Retina (tissue), 1 donor: ENCODE results near the gene RAPGEF6.
"Not testable (repeated sequence)": the region's sequence is repeated elsewhere in the genome, so short reads cannot be mapped to it uniquely, and the experiment has no call there.

ENCODE experiments used
- DNase-seq: peaks from one replicate; pipeline ENCODE4 v3.0.0-alpha.2; 2016

The RAPGEF6 gene

DNA sequence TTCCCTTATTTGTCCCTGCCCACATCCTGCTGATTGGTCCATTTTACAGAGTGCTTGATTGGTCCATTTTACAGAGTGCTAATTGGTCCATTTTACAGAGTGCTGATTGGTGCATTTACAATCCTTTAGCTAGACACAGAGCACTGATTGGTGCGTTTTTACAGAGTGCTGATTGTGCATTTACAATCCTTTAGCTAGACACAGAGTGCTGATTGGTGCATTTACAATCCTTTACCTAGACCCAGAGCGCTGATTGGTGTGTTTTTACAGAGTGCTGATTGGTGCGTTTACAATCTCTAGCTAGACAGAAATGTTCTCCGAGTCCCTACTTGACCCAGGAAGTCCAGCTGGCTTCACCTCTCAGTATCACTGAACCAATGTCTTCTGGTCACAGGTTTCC, 147.7 kb downstream of the RAPGEF6 start:
- DNase-seq, result not testable (repeated sequence)

DNA sequence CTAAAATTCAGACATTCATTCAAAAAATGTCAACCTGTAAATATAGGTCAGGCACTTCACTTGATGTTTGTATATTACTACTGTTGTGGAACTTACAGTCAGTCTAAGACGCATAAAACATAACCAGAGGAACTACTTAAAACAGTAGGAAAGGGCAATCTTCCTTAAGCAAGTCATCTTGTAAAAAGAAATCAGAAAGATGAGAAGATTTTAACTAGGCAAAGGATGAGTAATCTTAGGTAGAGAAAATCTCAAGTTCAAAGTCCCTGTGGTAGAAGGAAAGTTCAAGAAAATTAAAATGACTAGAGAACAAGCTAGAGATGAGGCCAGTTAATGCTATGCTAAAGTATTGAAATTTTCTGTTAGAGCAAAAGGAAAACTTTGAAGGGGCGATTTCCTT, 152.4 kb downstream of the RAPGEF6 start:
- DNase-seq, result no peak

DNA sequence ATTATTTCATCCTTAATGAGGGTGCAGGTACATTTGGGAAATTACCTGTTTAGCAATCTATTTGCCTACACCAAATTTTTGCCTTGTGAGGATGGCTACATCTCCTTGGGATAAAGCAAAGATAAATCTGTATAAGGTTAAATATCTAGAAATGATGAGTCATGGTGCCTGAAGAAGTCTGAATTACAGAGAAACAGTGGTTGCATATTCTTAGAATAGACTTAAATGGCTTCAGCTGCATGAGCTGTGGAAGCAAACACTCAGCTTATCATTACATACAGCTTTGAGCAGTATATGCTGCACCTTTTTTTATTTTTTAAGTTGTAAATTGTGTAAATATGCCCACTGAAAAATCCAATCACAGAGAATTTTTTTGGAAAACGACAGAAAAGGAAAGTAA, 153.5 kb downstream of the RAPGEF6 start:
- DNase-seq, result no peak

DNA sequence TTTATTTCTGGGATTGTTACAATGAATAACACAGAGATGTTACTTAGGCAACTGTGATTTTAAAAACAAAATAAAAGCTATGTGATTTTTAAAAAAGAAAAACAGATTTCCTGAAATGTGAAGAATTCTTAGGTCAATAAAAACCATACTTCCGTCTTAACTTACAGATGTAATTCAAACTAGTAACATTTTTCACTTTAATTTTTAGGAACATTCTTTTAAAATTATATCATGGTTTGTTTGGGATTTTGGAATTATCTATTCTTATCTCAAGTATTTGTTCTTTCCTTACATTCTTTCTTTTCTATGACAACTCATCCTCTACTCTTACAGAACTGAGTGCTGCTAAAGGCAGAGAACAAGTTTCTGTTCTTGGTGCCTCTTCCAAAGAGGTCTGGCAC, 159.5 kb downstream of the RAPGEF6 start:
- no peak for DNase-seq

DNA sequence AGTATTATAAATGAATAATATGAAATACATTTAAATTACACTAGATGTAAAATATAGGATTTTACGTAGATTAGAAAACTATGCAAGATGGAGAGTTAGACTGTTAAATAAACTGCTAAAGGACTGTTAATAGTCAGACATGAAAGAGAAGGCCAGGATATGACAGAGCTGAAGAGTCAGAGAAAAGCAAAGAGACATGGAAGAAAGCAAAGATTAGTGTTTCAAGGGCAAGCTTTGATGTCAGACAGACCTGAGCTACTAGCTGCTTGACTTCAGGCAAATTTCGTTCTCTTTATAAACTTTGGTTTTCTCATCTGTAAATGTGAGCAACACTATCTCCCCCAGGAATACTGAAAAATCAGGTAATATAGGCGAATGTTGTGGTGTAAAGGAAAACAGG, 161.3 kb downstream of the RAPGEF6 start:
- no peak for DNase-seq

DNA sequence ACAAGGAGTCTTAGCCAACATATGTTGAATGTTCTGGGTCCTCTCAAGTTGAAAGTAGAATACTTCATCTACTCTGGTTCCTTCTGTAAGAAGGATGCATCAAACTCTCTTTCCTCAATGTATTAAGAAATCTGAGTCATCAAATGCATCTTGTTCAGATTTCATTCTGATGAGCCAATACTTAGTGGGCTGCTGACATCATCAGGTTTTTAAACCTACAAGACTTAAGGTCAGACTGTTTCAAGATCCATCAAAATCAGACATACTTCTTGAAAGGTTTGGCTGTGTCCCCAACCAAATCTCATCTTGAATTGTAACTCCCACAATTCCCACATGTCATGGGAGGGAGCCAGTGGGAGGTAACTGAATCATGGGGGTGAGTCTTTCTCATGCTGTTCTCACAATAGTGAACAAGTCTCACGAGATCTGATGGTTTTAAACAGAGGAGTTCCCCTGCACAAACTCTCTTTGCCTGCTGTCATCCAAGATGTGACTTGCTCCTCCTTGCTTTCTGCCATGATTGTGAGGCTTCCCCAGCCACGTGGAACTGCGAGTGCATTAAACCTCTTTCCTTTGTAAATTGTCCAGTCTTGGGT, 168.8 kb downstream of the RAPGEF6 start:
- DNase-seq, result no peak

DNA sequence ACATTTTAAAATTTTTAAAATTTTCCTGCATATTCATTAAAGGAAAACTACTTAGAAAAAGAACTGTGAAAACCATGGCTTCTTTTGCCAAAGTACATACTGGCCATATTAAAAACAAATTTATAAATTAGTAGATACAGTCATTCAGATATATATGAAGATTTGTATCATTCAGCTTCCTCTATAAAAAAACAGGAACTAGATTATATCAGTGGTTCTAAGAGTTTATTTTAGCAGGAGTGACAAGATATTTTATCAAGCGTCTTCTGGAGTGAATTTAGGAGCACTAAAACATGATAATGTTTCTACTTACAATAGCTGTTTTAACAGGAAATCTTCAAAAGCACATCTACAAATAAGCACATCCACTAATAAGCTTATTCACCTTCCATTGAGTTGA, 171.4 kb downstream of the RAPGEF6 start:
- DNase-seq, result no peak

DNA sequence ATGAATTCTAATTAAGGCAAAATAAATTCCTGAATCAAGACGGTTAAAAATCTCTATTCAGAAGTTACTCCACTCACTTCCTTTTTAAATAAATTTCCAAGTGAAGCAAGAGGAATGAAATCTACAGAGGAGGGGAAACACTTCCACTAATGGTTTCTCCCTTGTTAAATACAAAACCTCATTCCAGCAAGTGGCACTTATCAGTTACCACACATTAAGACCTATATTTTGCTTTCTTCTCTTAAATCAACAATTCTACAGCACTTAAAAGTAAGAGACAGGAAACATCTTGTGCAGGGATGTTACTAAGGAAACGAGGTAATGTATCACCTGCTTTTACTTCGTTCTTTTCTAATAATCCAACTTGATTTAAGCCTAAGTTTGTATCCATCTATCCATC, 172.6 kb downstream of the RAPGEF6 start:
- no peak for DNase-seq

DNA sequence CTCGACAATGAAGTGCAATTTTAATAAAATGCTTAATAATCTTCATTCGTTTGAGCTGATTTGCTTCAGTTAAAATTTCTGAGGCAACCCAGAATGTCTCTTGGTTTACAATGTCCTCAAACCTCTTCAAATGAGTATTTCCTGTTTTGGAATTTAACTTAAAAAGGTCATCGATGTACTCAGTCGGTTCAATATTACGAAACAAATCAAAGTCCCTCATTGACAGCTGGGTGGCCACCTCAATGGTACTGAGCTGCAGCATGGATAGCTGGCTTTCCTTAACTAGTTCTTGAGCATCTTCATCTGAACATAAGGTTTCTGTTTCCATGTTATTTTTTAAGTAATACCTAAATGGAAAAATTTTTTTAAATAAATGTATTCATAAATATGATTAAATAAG, 173.3 kb downstream of the RAPGEF6 start:
- no peak for DNase-seq

DNA sequence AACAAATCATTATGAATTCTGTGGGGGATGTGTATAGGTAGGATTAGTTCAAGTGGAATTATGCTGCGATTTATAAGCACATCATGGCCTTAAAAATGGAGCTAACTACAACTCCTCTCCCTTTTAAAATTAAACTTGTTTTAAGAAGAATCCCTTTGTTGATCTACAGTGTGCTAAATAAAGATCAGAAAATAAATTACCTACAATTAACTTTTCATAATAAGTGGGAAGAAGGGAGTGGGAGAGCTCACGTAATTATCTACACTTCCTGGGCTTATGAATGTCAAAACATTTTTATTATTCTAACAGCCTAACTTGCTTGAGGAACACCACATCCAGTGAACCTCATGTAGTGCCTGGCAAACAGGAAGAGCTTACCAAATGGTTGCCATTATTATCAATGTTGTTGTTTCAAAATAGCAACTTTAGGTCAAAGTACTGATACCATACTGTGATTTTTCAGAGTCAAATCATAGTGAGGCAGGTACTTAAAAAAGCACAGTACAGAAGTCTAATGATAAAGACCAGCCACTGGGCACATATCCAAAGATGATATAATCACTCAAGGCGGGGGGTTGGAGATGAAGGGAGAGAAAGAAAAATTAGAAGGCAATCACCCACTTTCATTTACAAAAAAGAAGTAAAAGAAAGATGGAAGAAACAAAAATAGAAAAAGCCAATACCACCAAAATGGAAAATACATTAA, 174.0 kb downstream of the RAPGEF6 start:
- DNase-seq, result no peak

DNA sequence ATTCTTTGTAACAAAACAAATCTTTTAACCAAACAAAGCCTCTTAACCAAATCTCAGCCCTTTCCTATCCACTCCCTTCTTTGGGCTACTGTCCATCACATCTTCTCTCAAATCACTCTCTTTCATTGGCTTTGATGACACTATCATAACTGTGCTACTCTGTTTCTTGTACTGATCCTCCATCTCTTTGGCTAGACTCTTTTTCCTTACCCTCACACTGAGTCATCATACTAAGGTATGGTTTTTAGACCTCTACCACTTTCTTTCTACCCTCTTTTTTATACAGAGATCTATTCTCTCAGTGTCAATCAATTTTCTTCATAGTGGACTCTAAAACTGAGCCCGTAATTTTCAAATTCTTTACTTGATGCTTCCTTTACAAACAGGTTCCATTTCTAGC, 174.9 kb downstream of the RAPGEF6 start:
- DNase-seq, result no peak

DNA sequence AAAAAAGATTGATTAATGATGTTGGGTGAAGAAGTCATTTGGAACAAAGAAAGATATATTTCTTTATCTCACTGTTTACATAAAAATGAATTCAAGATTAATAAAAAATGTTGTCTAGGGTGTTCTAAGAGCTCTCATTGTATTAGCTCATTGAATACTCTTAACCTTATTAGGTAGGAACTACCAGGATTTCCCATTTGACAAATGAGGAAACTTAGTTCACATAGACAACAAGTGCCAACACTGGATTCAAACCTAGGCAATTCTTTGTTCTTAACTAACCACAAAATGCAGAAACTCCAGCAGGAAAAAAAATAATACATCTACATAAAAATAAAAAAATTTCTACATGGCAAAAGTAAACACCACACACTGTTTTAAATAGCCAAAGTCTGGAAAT, 175.8 kb downstream of the RAPGEF6 start:
- no peak for DNase-seq

DNA sequence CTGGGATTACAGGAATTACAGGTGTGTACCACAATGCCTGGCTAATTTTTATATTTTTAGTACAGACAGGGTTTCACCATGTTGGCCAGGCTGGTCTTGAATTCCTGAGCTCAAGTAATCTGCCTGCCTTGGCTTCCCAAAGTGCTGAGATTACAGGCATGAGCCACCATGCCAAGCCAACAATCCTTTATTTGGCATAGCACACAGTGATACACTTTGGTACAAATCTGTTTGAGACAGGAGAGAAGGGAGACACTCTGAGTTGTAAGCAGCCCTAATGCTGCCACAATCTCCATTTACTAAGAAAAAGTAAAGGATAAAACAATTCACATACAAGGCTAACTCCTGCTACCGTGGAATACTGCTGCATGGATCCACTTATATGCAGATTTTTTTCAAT, 177.8 kb downstream of the RAPGEF6 start:
- no peak for DNase-seq

DNA sequence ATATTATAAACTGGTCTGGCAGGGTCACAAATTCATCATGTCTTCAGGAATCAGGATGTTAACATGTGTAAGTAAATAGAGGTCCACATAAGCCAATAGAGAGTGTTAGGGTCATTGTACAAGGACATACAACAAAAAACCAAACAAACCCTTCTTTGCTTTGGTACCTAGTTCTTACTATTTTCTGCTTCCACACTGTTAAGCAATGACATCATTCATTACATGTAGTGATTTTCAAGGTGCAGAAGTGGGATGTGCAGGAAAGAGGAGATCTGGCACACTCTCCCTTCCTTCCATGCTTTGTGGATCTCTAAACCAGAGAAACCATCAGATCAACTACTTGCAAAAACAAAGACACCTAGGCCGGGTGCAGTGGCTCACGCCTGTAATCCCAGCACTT, 184.1 kb downstream of the RAPGEF6 start:
- no peak for DNase-seq

DNA sequence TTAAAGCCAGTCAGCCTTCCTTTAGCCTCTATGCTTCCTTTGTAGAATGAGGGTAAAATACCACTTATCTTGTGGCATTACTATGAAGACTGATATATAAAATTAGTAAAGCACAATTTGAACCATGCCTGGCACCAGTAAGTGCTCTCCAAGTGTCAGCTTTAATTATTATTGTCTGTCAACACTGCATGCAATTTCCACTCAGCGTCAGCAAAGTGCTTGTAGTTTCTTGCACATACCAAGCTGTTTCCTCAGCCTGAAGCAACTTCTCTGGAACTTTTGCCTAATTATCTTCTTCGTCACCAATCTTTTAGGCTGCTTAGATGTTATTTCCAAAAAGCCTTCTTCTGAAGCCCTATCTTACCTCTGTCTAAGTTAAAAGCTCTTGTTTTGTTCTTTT, 193.8 kb downstream of the RAPGEF6 start:
- no peak for DNase-seq

DNA sequence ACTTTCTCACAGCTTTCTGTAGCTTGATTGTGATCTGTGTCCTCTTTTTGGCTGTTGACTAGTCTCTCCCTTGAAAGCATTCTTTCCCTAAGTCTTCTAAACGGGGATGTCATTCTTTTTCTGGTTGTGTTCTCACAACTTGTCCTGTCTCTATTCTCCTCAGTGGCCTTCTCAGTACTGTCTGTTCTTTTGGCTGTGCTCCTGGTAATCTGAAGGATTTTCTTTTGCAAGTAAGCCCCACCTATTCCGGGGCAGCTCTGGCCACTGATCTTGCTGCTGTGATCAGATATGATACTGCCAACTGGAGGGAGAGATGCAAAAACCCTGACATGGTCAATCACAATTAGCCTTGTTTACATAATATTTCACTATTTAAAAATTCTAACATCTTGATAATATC, 198.9 kb downstream of the RAPGEF6 start:
- DNase-seq, result no peak

DNA sequence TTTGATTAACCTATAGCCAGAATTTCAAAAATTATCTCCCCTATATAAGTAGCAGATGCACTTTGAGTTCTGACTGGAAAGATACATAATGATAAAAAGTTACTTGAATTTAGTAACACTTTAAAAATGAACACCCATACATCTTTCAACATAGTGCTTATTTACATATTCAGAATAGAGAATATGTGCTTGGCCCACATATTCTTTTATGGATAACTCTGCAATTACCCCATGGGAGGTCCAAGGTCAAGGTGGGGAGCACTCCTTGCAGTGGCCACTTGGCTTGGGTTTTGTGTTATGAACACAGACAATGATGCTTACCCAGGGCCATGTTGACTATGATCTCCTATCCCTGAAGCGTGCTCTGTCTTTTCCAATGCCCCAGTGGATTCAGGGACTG, 201.9 kb downstream of the RAPGEF6 start:
- no peak for DNase-seq

DNA sequence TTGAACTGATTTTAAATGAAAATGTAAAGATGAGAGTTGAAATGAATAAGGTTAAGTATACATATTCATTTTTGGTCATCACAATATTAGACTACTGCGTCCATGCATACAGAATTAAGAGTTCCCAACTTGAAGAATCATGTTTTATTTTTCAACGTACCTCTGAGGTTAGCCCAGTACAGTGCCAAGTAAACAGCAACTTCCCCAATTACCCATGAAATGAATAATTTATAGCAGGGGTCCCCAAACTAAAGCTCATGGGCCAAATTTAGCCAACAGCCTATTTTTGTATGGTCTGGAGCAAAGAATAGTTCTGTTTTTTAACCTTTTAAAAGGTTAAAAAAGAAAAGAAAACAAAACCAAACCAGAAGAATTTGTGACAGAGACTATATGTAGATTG, 203.2 kb downstream of the RAPGEF6 start:
- no peak for DNase-seq

DNA sequence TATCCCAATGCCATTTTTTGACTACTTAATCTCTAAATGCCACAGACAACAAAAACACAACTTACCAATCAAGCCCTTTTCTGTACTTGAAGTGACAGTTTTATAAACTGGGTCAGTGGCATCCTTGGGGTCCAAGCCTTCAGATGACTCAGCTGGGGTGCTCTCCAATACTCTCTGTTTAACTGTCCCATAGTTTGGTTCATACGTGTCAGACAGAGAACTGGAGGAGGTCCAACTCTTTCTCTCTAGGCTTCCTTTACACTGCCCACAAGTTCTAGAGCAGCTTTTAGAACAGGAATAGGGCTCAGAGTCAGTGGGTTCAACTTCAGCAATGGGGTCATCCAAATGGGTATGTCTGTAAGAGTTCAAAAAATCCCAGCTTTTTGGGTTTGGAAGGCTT, 204.2 kb downstream of the RAPGEF6 start:
- DNase-seq, result no peak

DNA sequence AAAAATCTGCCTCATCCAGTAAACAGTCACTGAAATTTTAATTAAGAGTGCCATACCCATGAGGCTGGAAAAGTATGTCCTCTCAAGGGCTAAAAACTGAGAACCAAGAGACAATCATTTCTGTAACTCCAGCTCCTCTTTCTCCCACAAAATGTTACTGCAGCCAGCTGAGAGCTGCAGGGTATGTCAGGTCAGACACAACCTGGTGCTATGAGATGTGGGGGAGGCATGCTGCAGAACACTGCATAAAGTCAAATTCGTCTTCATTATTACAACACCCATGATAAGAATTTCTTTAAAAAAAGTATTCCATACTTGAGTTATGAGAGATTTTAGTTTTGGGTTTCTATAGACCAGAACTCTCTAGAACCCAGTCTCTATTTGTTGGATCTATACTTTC, 209.0 kb downstream of the RAPGEF6 start:
- DNase-seq, result no peak

DNA sequence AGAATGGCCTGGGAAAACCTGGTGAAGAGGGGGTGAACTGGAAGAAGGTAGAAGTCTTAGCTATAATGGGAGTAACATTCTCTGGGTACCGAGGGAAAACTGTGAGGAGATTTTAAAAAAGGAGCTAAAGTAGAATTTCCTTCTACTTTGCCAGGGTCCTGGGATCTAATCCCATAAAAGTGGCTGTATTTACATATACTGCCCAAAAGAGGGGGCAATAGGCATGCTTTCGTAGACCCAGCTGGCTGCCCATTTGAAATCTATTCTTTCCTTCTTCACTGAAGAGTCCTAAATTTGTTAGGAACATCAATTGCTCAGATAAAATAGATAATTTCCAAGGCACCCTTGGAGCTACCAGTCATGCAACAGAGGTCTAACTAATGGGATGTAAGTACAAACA, 212.0 kb downstream of the RAPGEF6 start:
- DNase-seq, result no peak

DNA sequence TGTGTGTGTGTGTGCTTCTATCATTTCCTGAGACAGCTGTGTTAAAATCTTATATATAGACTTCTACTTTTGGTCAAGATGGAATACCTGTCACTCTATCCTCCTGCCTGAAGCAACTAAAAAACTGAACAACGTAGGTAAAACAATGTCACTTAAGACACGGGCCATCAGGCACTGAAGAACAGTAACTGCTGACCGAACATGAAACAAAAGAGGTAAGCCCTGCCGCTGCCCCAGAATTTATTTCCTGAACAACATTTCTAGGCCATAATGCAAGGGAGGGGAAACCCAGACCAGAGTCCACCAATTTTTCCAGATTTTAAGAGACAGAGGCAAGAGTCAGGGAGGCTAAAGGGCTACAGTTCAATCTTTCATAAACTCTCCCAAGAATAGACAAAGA, 215.2 kb downstream of the RAPGEF6 start:
- DNase-seq, result no peak

DNA sequence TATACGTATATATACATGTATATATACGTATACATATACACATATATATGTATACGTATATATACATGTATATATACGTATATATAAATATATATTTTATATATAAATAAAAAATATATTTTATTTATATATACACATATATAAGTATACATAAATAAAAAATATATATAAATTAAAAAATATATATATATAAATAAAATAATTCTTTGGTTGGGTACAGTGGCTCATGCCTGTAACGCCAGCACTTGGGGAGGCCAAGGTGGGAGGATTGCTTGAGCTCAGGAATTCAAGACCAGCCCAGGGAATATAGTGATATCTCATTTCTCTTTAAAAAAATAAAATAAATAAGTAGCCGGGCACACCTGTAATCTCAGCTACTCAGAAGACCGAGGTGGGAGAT, 216.2 kb downstream of the RAPGEF6 start:
- no peak for DNase-seq

DNA sequence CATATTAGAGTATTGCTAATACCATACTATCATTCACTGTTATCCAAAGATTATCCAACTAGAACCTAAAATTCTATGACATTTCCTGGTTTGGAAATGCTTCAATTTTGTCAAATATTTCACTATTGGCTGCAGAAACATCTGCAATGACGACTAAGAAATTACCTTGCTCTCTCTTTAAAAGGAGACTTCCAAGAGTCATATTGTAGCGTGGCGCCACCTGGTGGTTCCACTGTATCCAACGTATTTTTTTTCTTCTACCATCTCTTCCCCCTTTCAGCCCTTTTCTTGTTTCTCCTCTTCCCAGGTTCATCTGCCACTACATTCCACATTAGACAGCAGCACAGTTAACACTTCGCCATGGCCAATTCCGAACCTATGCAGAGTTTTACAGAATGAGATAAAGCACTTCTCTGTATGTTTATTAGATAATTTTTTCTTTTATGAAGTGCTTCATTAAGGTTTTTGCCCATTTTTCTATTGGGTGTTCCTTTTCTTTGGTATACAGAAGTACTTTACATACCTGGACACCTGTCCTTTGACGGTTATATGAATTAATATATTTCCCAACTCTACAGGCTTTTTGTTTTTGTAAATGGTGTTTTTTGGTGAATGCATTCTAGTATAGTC, 217.7 kb downstream of the RAPGEF6 start:
- DNase-seq, result peak; percentile 71

DNA sequence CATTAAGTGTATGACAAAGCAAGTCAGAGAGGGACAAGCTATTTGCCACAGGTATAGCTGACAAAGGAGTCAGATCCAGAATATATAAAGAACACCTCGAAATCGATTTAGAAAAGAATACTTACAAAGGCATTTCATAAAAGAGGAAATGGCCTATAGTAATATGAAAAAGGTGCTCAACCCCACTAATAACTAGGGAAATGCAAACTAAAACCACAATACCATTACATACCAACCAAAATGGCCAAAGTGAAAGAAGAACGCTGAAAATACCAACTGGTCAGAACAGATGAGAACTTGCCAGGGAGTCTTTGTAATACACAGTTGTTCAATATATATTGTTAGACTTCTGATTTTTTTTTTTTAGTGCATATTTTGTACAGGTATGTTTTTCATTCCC, 218.3 kb downstream of the RAPGEF6 start:
- no peak for DNase-seq
